ENCODE results near the gene RBM17.

DNA sequence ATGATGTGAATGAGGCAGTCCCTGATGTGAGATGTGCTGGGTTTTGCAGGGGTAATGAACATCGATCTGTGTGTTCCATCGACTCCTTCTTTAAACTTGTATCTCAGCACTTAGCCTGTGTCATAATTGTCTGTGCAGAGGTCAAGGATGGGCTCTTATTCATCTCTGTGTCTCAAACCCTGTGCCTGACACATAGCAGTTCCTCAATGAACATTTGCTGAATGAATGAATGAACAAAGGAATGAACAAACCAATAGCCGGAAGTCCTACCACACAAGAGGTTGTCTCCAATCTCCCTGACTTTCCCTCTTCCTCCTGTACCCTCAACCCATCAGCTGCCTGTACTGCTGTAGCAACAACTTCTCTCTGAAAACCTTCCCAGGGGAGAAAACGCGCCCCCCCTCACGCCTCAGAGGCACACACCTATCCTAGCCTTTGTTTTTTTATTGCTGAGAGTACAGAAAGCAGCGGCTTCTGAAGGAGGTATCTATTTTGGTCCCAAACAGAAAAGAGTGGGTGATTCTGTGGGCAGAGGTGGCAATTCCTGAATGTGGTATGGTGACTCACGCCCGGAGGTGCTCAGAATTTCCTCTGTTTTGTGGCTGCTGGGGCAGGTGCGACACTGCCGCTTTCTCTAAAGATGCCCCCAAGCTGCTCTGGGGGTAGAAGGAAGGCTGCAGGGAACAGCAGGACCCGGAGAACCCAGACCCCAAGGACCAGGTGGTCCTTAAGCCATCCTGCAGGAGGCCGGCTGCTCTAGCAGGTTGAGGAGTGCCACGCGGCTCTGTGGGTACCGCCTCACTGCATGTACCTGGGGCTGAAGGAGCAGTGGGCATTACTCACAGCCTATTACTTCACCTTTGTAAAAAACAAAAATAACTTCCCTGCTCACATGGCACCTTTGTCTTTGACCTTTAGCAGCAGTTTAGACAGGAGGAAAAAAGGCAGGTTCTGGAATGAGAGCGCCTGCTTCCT, 36.3 kb upstream of the RBM17 start:
- no peak for TF ChIP-seq POLR2A (IDR thresholded peaks at IDR 0.05)
- TF ChIP-seq, protein P1, sequence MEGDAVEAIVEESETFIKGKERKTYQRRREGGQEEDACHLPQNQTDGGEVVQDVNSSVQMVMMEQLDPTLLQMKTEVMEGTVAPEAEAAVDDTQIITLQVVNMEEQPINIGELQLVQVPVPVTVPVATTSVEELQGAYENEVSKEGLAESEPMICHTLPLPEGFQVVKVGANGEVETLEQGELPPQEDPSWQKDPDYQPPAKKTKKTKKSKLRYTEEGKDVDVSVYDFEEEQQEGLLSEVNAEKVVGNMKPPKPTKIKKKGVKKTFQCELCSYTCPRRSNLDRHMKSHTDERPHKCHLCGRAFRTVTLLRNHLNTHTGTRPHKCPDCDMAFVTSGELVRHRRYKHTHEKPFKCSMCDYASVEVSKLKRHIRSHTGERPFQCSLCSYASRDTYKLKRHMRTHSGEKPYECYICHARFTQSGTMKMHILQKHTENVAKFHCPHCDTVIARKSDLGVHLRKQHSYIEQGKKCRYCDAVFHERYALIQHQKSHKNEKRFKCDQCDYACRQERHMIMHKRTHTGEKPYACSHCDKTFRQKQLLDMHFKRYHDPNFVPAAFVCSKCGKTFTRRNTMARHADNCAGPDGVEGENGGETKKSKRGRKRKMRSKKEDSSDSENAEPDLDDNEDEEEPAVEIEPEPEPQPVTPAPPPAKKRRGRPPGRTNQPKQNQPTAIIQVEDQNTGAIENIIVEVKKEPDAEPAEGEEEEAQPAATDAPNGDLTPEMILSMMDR (IDR thresholded peaks at IDR 0.05), result no peak

Data from heart left ventricle (tissue), 13 donors.